SIG-M5 treated with dmso at 0.1 percent for 504 hours (cell line): ENCODE measurements around the gene EPB41L4B.
"Not testable (repeated sequence)": the region's sequence is repeated elsewhere in the genome, so short reads cannot be mapped to it uniquely, and the experiment has no call there.

Source experiments
- DNase-seq: peaks from one replicate; lab custom pipeline; 2025; ENCODE audit not compliant: unreplicated experiment; lab: John Stamatoyannopoulos, UW

Gene EPB41L4B

GRCh38 chr9:109301012-109301411, 19.8 kb downstream of the EPB41L4B start:
- DNase-seq, result no peak

DNA sequence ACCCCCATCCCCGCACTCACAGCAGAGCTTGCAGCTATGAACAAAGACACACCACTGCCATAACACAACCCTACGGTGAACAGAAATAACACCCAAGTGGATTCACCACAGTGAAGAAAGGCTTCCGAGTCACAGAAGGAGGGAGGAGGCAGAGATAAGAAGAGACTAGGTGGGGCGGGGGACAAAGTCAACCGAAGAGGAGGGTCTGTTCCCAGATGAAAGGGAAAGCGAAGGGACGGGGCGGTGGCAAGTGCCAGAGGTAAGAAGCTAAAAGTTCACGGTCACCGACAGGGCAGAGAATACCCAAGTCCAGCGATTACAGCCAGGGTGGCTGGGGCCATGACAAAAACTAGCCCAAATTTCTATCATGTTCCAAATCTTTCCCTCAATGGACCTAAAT, 21.0 kb downstream of the EPB41L4B start:
- no peak for DNase-seq

- no peak for DNase-seq
Observed at GRCh38 chr9:109297899-109298298, 23.0 kb downstream of the EPB41L4B start.

DNA sequence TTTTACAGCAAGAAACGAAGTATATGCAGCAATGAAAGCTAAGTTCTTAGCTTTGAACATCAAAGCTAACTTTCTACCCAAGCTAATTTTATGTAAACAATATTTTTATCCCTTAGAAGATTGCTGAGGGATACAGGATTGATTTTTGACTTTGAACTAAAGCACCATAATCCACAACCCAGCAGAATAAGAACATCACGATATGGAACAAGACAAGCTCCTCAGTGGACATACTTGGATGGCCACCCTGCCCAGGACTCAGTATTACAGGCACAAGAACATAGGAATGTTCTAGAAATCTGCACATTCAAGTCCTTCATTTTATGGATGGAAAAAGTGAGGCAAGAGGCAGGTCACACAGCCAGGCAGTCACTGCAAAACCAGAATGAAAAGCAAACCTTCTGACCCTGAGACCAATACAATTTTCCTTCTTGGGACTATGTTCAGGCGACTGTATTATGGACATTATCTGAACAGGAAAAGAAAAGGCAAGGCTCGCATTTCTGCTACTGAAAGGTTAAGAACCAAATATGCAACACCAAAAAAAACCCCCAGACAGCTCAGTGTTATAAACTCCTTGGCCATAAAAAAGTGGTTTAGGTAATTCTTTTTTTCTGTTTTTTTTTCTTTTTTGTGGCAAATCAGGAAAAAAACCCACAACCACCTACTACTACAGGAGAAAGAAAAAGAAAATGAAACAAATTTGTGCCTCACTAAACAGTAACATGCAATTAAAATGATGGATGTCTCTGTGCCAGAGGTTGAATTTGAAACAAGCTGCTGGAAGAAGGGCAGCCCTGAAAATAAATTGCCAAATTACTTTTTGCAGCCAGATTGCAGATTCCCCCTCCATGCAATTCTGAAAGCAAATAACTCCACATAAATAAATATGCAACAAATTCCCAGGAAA, 25.4 kb downstream of the EPB41L4B start:
- no peak for DNase-seq

DNA sequence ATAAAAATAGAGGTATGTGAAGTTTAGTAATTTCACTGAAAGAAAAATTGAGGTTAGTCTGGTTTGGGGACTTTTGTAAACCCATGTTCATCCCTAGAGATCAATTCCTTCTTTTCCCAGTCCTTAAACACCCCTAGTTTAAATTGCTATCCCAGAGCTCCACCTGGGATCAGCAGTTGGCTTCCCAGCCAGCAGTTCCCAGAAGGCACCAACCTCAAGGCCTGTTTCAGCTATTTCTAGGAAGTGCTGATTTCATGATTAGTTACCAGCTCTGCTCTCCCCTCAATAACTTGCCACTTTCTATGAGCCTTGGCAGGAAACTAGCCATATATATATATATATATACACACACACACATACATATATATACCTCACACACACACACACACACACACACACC, 30.5 kb downstream of the EPB41L4B start:
- no peak for DNase-seq

GRCh38 chr9:109289931-109290330, 30.9 kb downstream of the EPB41L4B start:
- no peak for DNase-seq

DNA sequence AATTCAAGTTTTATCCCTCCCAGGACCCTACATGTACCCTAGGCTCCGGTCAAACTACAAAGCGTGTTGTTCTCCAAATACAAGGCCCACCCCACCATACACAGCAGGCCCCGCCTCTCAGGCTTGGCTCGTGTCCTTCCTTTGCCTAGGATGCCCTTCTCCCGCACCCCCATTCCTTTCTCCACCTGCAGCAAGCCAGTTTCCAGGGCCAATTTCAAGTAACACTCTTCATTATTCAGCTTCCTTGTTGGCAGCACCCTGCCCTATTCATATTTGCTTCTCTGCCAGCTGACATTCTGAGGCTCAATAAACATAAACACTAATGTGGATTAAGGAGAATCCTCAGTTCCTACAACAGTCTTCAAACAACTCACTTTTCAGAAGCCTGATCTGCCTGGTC, 31.7 kb downstream of the EPB41L4B start:
- DNase-seq, result no peak

- DNase-seq, result no peak
Observed at GRCh38 chr9:109286981-109287380, 33.9 kb downstream of the EPB41L4B start.

- DNase-seq, result peak; percentile 46
Observed at GRCh38 chr9:109286571-109286977, 34.3 kb downstream of the EPB41L4B start.

DNA sequence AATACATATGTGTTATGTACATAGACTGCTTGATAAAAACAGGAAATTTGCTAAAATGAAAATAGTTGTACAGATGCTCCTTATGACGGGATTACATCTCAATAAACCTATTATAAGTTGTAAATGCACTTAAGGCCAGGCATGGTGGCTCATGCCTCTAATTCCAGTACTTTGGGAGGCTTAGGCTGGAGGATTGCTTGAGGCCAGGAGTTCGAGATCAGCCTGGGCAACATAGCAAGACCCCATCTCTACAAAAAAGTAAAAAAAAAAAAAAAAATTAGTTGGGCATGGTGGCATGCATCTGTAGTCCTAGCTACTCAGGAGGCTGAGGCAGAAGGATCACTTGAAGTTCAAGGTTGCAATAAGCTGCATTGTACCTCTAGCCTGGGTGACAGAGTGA, 37.2 kb downstream of the EPB41L4B start:
- DNase-seq, result not testable (repeated sequence)

DNA sequence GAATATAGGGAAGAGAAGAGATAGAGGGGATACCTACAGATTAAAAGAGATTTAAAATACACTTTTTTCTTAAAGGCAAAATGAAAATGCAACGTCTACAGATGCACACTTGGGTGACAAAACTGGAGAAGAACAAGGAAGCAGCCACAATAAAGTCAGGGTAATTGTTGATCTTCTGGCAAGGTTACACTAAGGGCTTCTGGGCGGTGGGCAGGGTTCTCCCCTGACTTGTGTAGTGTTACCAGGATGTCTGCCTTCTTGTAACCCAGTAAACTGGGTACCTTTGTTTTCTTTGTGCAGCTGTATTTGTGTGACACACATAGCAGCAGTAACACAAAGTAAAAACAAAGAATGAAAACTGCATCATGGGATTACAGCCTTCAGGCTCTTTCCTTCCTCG, 37.8 kb downstream of the EPB41L4B start:
- DNase-seq, result no peak

- no peak for DNase-seq
Observed at GRCh38 chr9:109282302-109282701, 38.6 kb downstream of the EPB41L4B start.

GRCh38 chr9:109281518-109281917, 39.3 kb downstream of the EPB41L4B start:
- no peak for DNase-seq

- no peak for DNase-seq
Observed at GRCh38 chr9:109278848-109279247, 42.0 kb downstream of the EPB41L4B start.

GRCh38 chr9:109278216-109278615, 42.6 kb downstream of the EPB41L4B start:
- DNase-seq, result no peak

DNA sequence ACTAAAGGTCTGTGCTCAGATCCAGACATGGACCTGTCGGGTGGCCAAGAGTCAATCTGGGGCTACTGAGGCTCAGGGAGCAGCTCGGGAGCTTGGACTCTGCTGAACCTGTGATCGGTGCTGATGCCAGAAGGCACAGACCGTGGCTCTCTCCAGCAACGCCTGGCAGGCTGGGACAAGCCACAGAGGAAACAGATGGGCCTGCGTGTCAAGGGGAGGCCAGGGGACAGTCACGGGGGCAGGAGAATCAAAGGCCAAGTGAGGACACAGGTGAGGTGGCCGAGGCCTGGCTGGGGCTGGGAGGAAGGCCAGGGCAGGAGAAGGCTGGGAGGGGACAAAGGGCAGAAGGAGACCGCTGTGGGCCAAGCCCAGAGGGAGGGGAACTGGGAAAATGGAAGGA, 43.4 kb downstream of the EPB41L4B start:
- DNase-seq, result no peak

- no peak for DNase-seq
Observed at GRCh38 chr9:109276469-109277440, 44.1 kb downstream of the EPB41L4B start.

GRCh38 chr9:109274884-109275730, 45.8 kb downstream of the EPB41L4B start:
- no peak for DNase-seq

DNA sequence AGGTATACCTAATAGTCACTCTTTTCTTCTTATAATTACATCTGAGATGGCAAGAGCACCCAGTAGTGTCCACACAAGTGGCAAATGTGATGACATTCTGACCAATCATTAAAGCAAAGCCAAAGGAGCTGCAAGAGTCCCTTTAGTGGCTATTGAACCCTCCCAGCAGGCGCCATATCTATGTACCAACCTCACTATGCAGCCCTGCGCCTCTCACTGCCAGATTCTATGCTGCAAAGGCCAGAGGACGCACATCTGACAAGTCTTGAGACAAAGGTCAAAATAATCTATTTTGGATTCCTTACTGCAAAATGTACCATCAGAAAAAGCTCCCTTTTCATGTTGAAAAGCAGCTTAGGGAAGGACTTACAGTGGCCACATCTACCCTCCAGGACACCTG, 47.0 kb downstream of the EPB41L4B start:
- no peak for DNase-seq

DNA sequence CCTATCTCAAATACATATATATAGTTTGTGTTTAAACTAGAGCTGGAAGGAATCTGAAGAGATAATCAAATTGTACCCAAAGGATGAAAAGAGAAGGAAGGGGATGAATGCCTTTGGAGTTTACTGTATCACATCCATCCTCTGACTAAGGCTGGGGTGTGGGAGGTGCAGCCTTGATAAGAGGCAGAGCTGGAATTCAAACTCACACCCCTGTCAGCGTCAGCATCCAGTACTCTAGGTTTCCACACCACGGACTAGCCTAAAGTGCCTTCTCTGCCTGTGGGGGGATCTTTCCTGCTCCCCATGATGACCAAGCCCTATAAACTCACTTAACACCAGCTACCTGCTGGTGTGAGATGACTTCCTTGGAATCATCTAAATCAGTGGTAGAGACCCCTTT, 48.1 kb downstream of the EPB41L4B start:
- DNase-seq, result no peak

DNA sequence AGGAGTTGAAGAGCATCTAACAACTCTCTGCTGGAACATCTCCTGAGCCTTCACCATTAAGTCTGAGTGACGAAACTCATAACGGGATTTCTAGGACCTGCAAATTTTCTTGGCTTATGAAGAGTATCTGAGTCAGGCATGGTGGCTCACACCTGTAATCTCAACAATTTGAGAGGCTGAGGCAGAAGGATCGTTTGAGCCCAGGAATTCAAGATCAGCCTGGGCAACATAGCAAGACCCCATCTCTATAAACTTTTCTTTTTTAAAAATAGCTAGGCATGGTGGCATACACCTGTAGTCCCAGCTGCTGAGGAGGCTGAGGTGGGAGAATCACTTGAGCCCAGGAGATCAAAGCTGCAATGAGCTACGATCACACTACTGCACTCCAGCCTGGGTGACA, 48.8 kb downstream of the EPB41L4B start:
- no peak for DNase-seq
